Lung (tissue), 12 donors: ENCODE data around the gene ZW10. TPM values are rescaled to one million over a fixed set of nuclear protein-coding genes. Genes with fewer than 3 reads are reported as not detected.
"Not testable (repeated sequence)": the region's sequence is repeated elsewhere in the genome, so short reads cannot be mapped to it uniquely, and the experiment has no call there.

Experiments
- ATAC-seq: fragments of 200-7000 bp; cut with Tn5 transposase; one replicate; pipeline ENCODE4 v1.9.1; 2020; ENCODE audit warnings: moderate number of reproducible peaks; ENCODE audit not compliant: insufficient read depth, low FRiP score
- DNase-seq, 3 donors: peaks; one replicate each; pipeline ENCODE4 v3.0.0-alpha.2; 2013 to 2017
- H3K27ac ChIP-seq, 2 donors: one replicate each; pipeline ENCODE4 v1.5.1; 2013; ENCODE audit warnings: mild to moderate bottlenecking in 2 of 2, moderate library complexity in 2 of 2, control low read depth in 1 of 2, inconsistent platforms in 1 of 2, low read depth in 1 of 2, low read length in 1 of 2
- H3K27me3 ChIP-seq, 3 donors: one replicate each; pipeline ENCODE4 v1.5.1; 2013; ENCODE audit warnings: low read length in 2 of 3; ENCODE audit not compliant: control insufficient read depth in 3 of 3, insufficient read depth in 3 of 3
- H3K36me3 ChIP-seq, 4 donors: one replicate each; pipeline ENCODE4 v1.5.1; 2013; ENCODE audit warnings: low read length in 4 of 4, mild to moderate bottlenecking in 1 of 4, moderate library complexity in 1 of 4; ENCODE audit not compliant: control insufficient read depth in 4 of 4, insufficient read depth in 4 of 4
- H3K4me1 ChIP-seq, 5 donors: one replicate each; pipeline ENCODE4 v1.5.1; 2013; ENCODE audit warnings: low read length in 5 of 5, mild to moderate bottlenecking in 2 of 5, moderate library complexity in 1 of 5; ENCODE audit not compliant: control insufficient read depth in 5 of 5, insufficient read depth in 5 of 5
- H3K4me3 ChIP-seq: one replicate; pipeline ENCODE4 v1.5.1; 2013; ENCODE audit warnings: mild to moderate bottlenecking, control low read depth, moderate library complexity
- H3K9ac ChIP-seq, 2 donors: one replicate each; pipeline ENCODE4 v1.5.1; 2013; ENCODE audit warnings: low read length in 2 of 2, control low read depth in 1 of 2; ENCODE audit not compliant: insufficient read depth in 1 of 2
- H3K9me3 ChIP-seq, 4 donors: one replicate each; pipeline ENCODE4 v1.5.1; 2013; ENCODE audit warnings: low read length in 3 of 4, mild to moderate bottlenecking in 1 of 4, moderate library complexity in 1 of 4; ENCODE audit not compliant: control insufficient read depth in 4 of 4, insufficient read depth in 3 of 4
- CTCF ChIP-seq: IDR thresholded peaks from 2 replicates; pipeline ENCODE4 v1.5.1; 2012; ENCODE audit warnings: mild to moderate bottlenecking; ENCODE audit errors: control extremely low read depth, extremely low read depth
- WGBS, 2 donors: extraction: QIAGEN DNeasy Blood & Tissue Kit; methylation state at CpG; one replicate each; pipeline ENCODE4 v1.1.7; 2013; 5-methylcytosine and 5-hydroxymethylcytosine counted together
- polyA plus RNA-seq, 2 donors: library from polyadenylated mRNA; stranded (reverse); fragments of 200-250 nt; gene quantifications; one replicate each; pipeline ENCODE4 v1.2.1, GENCODE V29; 2013
- total RNA-seq, 2 donors: library from RNA; depleted of rRNA in 1 of 2; stranded (reverse); fragments of >200 nt in 1 of 2; gene quantifications; one replicate each; pipeline ENCODE4 v1.2.1, GENCODE V29; 2014 to 2021
- donor health status: control.
- donor health status: control.
- donor health status: Bipolar disorder and iron deficiency.
- donor health status: healthy.
- donor health status: DM: yes; HTN: yes; CAD: no.

ZW10 gene
- total and polyA plus RNA-seq, 4 donors = 3.2 to 18.5 (median 9.7) TPM

GRCh38 chr11:113773092-113773415 is 438 bp downstream of the ZW10 start:
- Histone ChIP-seq H3K9me3 (no peaks in the 10 kb centered on the region), H3K9ac (peak overlapping the region; percentile 87 to 94), H3K27me3 (peaks cover 0 to 8% (median 0%) of the 10 kb centered on the region in 3 donors), H3K4me1 (peaks cover 0 to 7% (median 4%) of the 10 kb centered on the region in 5 donors), H3K36me3 (peaks cover 4 to 10% (median 7%) of the 10 kb centered on the region in 4 donors), H3K4me3 (peak overlapping the region; percentile 65), H3K27ac (peak overlapping the region; percentile 67 to 85)
- TF ChIP-seq CTCF = no peak
- DNase-seq (peak in 2 of 3 donors; percentile 32 to 49), ATAC-seq (peak; percentile 30)
- 0 to 1% methylated on average over 10 of the region's 10 CpGs for WGBS, 2 donors

DNA sequence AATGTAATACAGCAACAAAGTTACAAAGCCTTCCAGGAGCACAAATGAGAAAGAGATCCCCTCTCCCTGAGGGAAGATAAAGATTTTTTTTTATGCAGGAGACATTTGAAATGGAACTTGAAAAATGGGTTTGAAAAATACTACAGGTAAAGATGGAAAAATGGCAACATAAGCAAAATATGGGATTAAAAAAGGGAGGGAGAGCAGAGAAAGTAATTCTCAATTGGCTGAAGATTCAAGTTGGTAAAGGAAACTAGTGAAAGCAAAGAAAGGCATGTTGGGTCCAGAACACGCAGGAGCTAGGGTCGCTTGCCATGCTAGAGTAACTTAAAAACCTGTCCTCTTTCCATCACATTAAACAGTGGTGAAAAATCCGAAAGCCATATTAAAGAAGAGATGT is 1.5 kb downstream of the ZW10 start:
- no peak for TF ChIP-seq CTCF
- Histone ChIP-seq H3K4me3 (no peak overlapping the region), H3K9me3 (no peaks in the 10 kb centered on the region), H3K9ac (peak overlapping the region; percentile 18 to 34), H3K27ac (no peak overlapping the region), H3K36me3 (peaks cover 4 to 12% (median 9%) of the 10 kb centered on the region in 4 donors), H3K4me1 (peaks cover 0 to 7% (median 4%) of the 10 kb centered on the region in 5 donors), H3K27me3 (peaks cover 0 to 8% (median 0%) of the 10 kb centered on the region in 3 donors)
- ATAC-seq (no peak), DNase-seq (no peak)
- 76 to 95% methylated on average over 3 of the region's 3 CpGs for WGBS, 2 donors

DNA sequence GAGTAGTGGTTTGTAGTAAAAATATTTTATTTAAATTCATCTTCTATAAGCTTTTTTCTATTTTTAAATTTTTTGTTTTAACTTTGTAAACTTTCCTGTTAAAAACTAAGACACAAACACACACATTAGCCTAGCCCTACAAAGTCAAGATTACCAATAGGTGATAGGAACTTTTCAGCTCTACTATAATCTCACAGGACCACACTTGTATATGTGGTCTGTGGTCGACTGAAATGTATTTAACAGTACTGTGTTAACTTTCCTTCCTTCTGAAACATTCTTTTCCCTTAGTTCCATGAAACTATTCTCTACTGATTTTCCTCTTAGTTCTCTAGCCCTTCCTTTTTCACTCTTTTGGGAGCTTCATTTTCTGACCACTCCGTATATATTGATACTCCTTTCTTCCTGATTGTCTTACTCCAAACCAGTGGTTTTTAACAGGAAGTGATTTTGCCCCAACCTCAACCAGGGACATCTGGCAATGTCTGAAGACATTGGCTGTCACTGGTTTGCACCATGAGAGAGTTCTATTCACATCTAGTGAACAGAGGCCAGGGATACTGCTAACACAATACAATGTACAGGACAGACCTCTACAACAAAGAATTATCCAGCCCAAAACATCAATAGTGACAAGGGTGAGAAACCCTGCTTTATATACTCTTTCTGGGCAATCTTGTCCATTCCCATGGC is 8.8 kb downstream of the ZW10 start:
- Histone ChIP-seq H3K36me3 (peaks cover 10 to 23% (median 19%) of the 10 kb centered on the region in 4 donors), H3K4me3 (no peak overlapping the region), H3K9me3 (peaks cover 0 to 3% (median 0%) of the 10 kb centered on the region in 4 donors), H3K9ac (no peak overlapping the region), H3K27me3 (no peaks in the 10 kb centered on the region), H3K27ac (no peak overlapping the region), H3K4me1 (no peaks in the 10 kb centered on the region)
- 75 to 85% methylated on average over 2 of the region's 2 CpGs for WGBS, 2 donors
- no peak for DNase-seq
- no peak for ATAC-seq
- TF ChIP-seq CTCF = no peak

DNA sequence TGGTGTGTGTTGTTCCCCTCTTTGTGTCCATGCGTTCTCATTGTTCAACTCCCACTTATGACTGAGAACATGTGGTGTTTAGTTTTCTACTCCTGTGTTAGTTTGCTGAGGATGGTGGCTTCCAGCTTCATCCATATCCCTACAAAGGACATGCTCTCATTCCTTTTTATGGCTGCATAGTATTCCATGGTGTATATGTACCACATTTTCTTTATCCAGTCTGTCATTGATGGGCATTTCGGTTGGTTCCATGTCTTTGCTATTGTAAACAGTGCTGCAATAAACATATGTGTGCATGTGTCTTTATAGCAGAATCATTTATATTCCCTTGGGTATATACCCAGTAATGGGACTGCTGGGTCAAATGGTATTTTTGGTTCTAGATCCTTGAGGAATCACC is 10.5 kb downstream of the ZW10 start:
- WGBS, 2 donors = 97 to 100% methylated on average over 2 of the region's 2 CpGs
- not testable (repeated sequence) for DNase-seq, H3K9ac ChIP-seq, H3K4me3 ChIP-seq, H3K27me3 ChIP-seq, H3K9me3 ChIP-seq, ATAC-seq, H3K4me1 ChIP-seq, H3K27ac ChIP-seq
- peaks cover 12 to 29% (median 19%) of the 10 kb centered on the region in 4 donors for H3K36me3 ChIP-seq
